Panc1 (cell line): ENCODE data around the gene CYP26B1. TPM values are rescaled to one million over a fixed set of nuclear protein-coding genes. Genes with fewer than 3 reads are reported as not detected.

Experiments used
- ATAC-seq: fragments of 200-7000 bp; cut with Tn5 transposase; 2 replicates; pipeline ENCODE4 v1.9.1; 2020; ENCODE audit warnings: mild to moderate bottlenecking, moderate library complexity
- BruUV-seq: library from RNA; stranded (reverse); fragments of 400-500 nt; replicated peaks from 2 replicates; lab custom pipeline; 2021; lab: Mats Ljungman, UMichigan
- CTCF ChIA-PET: fragments of 300-600 bp; sonication (Branson Sonifier 250); formaldehyde crosslinking; loops from one replicate; lab custom pipeline; 2022; ENCODE audit warnings: antibody characterized with exemption; lab: Charles Lee
- POLR2A ChIA-PET: fragments of 300-600 bp; sonication (Branson Sonifier 250); formaldehyde crosslinking; loops from one replicate; lab custom pipeline; 2022; ENCODE audit warnings: antibody characterized with exemption; lab: Charles Lee
- DNase-seq: peaks from one replicate; pipeline ENCODE4 v3.0.0-alpha.2; 2010; ENCODE audit warnings: low read depth, low spot score
- H3K27ac ChIP-seq: 2 replicates; pipeline ENCODE4 v1.5.1; 2011; ENCODE audit warnings: mild to moderate bottlenecking, low read length, inconsistent platforms
- H3K27me3 ChIP-seq: fragments of 200-500 bp; sonication (Bioruptor generic); 2 replicates; pipeline ENCODE4 v1.6.0; 2014; ENCODE audit warnings: low read length, inconsistent platforms; ENCODE audit not compliant: control insufficient read depth, insufficient read depth
- H3K36me3 ChIP-seq: fragments of 200-500 bp; sonication (Bioruptor generic); 2 replicates; pipeline ENCODE4 v1.5.1; 2014; ENCODE audit warnings: inconsistent platforms, mild to moderate bottlenecking, low read length, moderate library complexity; ENCODE audit not compliant: control insufficient read depth, insufficient read depth
- H3K4me1 ChIP-seq: 2 replicates; pipeline ENCODE4 v1.5.1; 2011; ENCODE audit warnings: inconsistent platforms, mild to moderate bottlenecking, low read length, moderate library complexity; ENCODE audit not compliant: control insufficient read depth, insufficient read depth
- H3K4me3 ChIP-seq, 2 experiments: 2 replicates each; pipeline ENCODE4 v1.5.1; 2011 to 2012; ENCODE audit warnings: low read depth in 2 of 2, low read length in 2 of 2, mild to moderate bottlenecking in 2 of 2, inconsistent platforms in 1 of 2, moderate library complexity in 1 of 2
- H3K9me3 ChIP-seq: fragments of 200-500 bp; sonication (Bioruptor generic); 2 replicates; pipeline ENCODE4 v1.5.1; 2014; ENCODE audit warnings: low read depth, mild to moderate bottlenecking, inconsistent platforms, low read length, moderate library complexity; ENCODE audit not compliant: control insufficient read depth, insufficient read depth
- CTCF ChIP-seq: fragments of 450-650 bp; IDR thresholded peaks from 2 replicates; pipeline ENCODE4 v1.5.1; 2017; ENCODE audit warnings: mild to moderate bottlenecking
- POLR2AphosphoS5 ChIP-seq: IDR thresholded peaks from 2 replicates; pipeline ENCODE4 v1.6.1; 2012; ENCODE audit warnings: mild to moderate bottlenecking, low read depth, low read length, moderate library complexity
- REST ChIP-seq, 2 experiments: IDR thresholded peaks; 2 replicates each; pipeline ENCODE4 v1.6.1; 2011 to 2012; ENCODE audit warnings: low read depth in 2 of 2, control low read depth in 1 of 2, low read length in 1 of 2, mild to moderate bottlenecking in 1 of 2, moderate library complexity in 1 of 2; ENCODE audit not compliant: insufficient read depth in 1 of 2
- SIN3A ChIP-seq: IDR thresholded peaks from 2 replicates; pipeline ENCODE4 v1.6.1; 2012; ENCODE audit warnings: low read depth, mild to moderate bottlenecking, low read length, moderate library complexity, borderline replicate concordance; ENCODE audit not compliant: insufficient read depth
- TCF7L2 ChIP-seq: IDR thresholded peaks from 2 replicates; pipeline ENCODE4 v1.6.1; 2011; ENCODE audit warnings: mild to moderate bottlenecking, low read depth, low read length, inconsistent platforms
- in situ Hi-C: cut with HindIII; loops from 2 replicates; pipeline ENCODE4 v1.10.0; 2016; ENCODE audit warnings: low sequenced_read_pairs, low pct_unique_long_range_greater_than_20kb
- intact Hi-C: fragments of 100-400 bp; cut with micrococcal nuclease; formaldehyde crosslinking; loops from one replicate; pipeline ENCODE4 v1.10.0; 2022; ENCODE audit not compliant: unreplicated experiment
- total RNA-seq: library from RNA; stranded (reverse); gene quantifications from one replicate; pipeline ENCODE4 v1.2.1, GENCODE V29; 2021; ENCODE audit not compliant: unreplicated experiment

CYP26B1 gene
- total RNA-seq, 1 experiment from 2014 or later, result 12.3 TPM

GRCh38 chr2:72094701-72095100, 53.0 kb downstream of the CYP26B1 start:
- ChIA-PET CTCF (no interaction called here), POLR2A (no interaction called here)
- intact Hi-C loops, result no loop called here
- H3K27ac ChIP-seq, result no peak overlapping the region
- in situ Hi-C loops, result no loop called here
- TF ChIP-seq TCF7L2, result no peak
- TF ChIP-seq SIN3A, result no peak
- no peak for TF ChIP-seq REST (IDR thresholded peaks at IDR 0.05; ENCODE audit: insufficient read depth in 1 of 2, low read depth in 2 of 2, low read length in 1 of 2)
- TF ChIP-seq POLR2AphosphoS5, result no peak
- TF ChIP-seq CTCF, result no peak
- no peaks in the 10 kb centered on the region for H3K9me3 ChIP-seq
- no peak overlapping the region for H3K4me3 ChIP-seq
- H3K36me3 ChIP-seq, result no peaks in the 10 kb centered on the region
- peaks cover 11% of the 10 kb centered on the region; the same call in 1 of the 2 replicates for H3K27me3 ChIP-seq
- no peak for DNase-seq
- no peak for ATAC-seq
- BruUV-seq, result no TSS peak
- no peaks in the 10 kb centered on the region for H3K4me1 ChIP-seq

- BruUV-seq, result no TSS peak
- ChIA-PET CTCF (no interaction called here), POLR2A (no interaction called here)
- Histone ChIP-seq H3K9me3 (no peaks in the 10 kb centered on the region), H3K27ac (no peak overlapping the region), H3K27me3 (0 out of 2 replicates have a peak, but pooled peaks cover 4% of the 10 kb centered on the region), H3K4me1 (no peaks in the 10 kb centered on the region), H3K4me3 (no peak overlapping the region), H3K36me3 (no peaks in the 10 kb centered on the region)
- no peak for TF ChIP-seq REST (IDR thresholded peaks at IDR 0.05; ENCODE audit: insufficient read depth in 1 of 2, low read depth in 2 of 2, low read length in 1 of 2)
- no peak for TF ChIP-seq TCF7L2
- no peak for TF ChIP-seq CTCF
- TF ChIP-seq SIN3A, result no peak
- no peak for TF ChIP-seq POLR2AphosphoS5
- DNase-seq, result no peak
- no peak for ATAC-seq
- intact Hi-C loops, result no loop called here
- in situ Hi-C loops, result no loop called here
Observed at GRCh38 chr2:72092111-72092510, 55.6 kb downstream of the CYP26B1 start.
